Testis (tissue), 3 donors: Measurements from ENCODE around the gene ADGRG7. TPM values are rescaled to one million over a fixed set of nuclear protein-coding genes. Genes with fewer than 3 reads are reported as not detected.
"Not testable (repeated sequence)": the region's sequence is repeated elsewhere in the genome, so short reads cannot be mapped to it uniquely, and the experiment has no call there.

Experiments
- DNase-seq: peaks from one replicate; pipeline ENCODE4 v3.0.0-alpha.2; 2019
- H3K27ac ChIP-seq, 2 donors: fragments of 200-600 bp; sonication (generic); one replicate each; pipeline ENCODE4 v1.5.1; 2019
- H3K27me3 ChIP-seq: fragments of 200-600 bp; sonication (generic); one replicate; pipeline ENCODE4 v1.5.1; 2019
- H3K36me3 ChIP-seq: fragments of 200-600 bp; sonication (generic); one replicate; pipeline ENCODE4 v1.5.1; 2017; ENCODE audit warnings: low read depth; ENCODE audit errors: missing control alignments
- H3K4me1 ChIP-seq: fragments of 200-600 bp; sonication (generic); one replicate; pipeline ENCODE4 v1.5.1; 2019
- H3K4me3 ChIP-seq, 2 donors: fragments of 200-600 bp; sonication (generic); one replicate each; pipeline ENCODE4 v1.5.1; 2017 to 2019
- H3K9me3 ChIP-seq: fragments of 200-600 bp; sonication (generic); one replicate; pipeline ENCODE4 v1.5.1; 2017
- POLR2A ChIP-seq: fragments of 450-650 bp; IDR thresholded peaks from one replicate; pipeline ENCODE4 v1.6.1; 2017; ENCODE audit warnings: antibody characterized with exemption, mild to moderate bottlenecking, moderate library complexity
- WGBS, 2 donors: methylation state at CpG; one replicate each; pipeline ENCODE4 v1.1.5; 2018; 5-methylcytosine and 5-hydroxymethylcytosine counted together
- intact Hi-C: fragments of 100-400 bp; cut with DNase I; formaldehyde crosslinking; loops from one replicate; pipeline ENCODE4 v1.15.1; 2023; ENCODE audit warnings: low total_unique reads
- polyA plus RNA-seq: library from polyadenylated mRNA; stranded (reverse); fragments of 350-450 nt; fragmentation: Illumina TruSeq; extraction: RNeasy Lipid Tissue Mini Kit (QIAGEN cat#74804); gene quantifications from one replicate; pipeline ENCODE4 v1.2.3, GENCODE V29; 2014; ENCODE audit warnings: low read depth, low replicate concordance; ENCODE audit not compliant: insufficient read depth
- total RNA-seq, 2 donors: library from RNA; depleted of rRNA; stranded (reverse); fragments of >200 nt; gene quantifications; one replicate each; pipeline ENCODE4 v1.2.3, GENCODE V29; 2016
- TF ChIP-seq, protein P1 (sequence below), 3 experiments: fragments of 450-650 bp in 2 of 3; fragments of 200-600 bp in 1 of 3; sonication (generic) in 1 of 3; IDR thresholded peaks; one replicate each; pipeline ENCODE4 v1.5.1; 2016 to 2019; ENCODE audit warnings: antibody characterized with exemption in 3 of 3, mild to moderate bottlenecking in 2 of 3, moderate library complexity in 1 of 3

The ADGRG7 gene
- total and polyA plus RNA-seq, 3 donors from 2014 or later, result 0.16 to 0.43 TPM; not detected in 1

- no peaks in the 10 kb centered on the region for H3K9me3 ChIP-seq
- no peak for TF ChIP-seq POLR2A
- TF ChIP-seq, protein P1, sequence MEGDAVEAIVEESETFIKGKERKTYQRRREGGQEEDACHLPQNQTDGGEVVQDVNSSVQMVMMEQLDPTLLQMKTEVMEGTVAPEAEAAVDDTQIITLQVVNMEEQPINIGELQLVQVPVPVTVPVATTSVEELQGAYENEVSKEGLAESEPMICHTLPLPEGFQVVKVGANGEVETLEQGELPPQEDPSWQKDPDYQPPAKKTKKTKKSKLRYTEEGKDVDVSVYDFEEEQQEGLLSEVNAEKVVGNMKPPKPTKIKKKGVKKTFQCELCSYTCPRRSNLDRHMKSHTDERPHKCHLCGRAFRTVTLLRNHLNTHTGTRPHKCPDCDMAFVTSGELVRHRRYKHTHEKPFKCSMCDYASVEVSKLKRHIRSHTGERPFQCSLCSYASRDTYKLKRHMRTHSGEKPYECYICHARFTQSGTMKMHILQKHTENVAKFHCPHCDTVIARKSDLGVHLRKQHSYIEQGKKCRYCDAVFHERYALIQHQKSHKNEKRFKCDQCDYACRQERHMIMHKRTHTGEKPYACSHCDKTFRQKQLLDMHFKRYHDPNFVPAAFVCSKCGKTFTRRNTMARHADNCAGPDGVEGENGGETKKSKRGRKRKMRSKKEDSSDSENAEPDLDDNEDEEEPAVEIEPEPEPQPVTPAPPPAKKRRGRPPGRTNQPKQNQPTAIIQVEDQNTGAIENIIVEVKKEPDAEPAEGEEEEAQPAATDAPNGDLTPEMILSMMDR (IDR thresholded peaks at IDR 0.05), result no peak
- H3K27me3 ChIP-seq, result no peaks in the 10 kb centered on the region
- H3K4me1 ChIP-seq, result no peaks in the 10 kb centered on the region
- H3K4me3 ChIP-seq, result no peak overlapping the region
- H3K27ac ChIP-seq, result no peak overlapping the region
- H3K36me3 ChIP-seq, result no peaks in the 10 kb centered on the region
- 60 to 66% methylated on average over 1 of the region's 1 CpG for WGBS, 2 donors
- intact Hi-C loops, result no loop called here
- no peak for DNase-seq
These were observed 31.9 kb upstream of the ADGRG7 start for GRCh38 chr3:100577382-100578008.

DNA sequence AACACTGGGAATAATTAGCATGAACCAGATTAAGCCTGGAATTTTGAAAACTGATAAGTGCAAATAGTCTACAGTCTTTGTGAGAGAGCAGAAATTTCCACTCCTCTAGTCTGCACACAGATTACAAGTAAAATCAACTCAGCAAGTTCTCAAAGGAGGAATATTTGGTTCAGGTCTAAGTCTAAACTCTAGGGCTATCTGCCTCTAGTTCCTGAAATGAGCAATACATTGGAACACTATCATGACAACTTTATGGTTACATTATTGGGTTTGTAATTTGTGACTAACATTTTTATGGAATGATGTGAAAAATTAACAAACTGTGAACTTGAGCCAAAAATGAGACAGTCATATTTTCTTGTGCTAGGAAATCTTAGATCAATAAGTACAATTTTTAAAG lies 30.8 kb upstream of the ADGRG7 start:
- DNase-seq, result no peak
- no peak overlapping the region for H3K27ac ChIP-seq
- H3K4me1 ChIP-seq, result no peaks in the 10 kb centered on the region
- H3K4me3 ChIP-seq, result no peak overlapping the region
- intact Hi-C loops, result no loop called here
- no peaks in the 10 kb centered on the region for H3K27me3 ChIP-seq
- no peaks in the 10 kb centered on the region for H3K9me3 ChIP-seq
- TF ChIP-seq, protein P1 (IDR thresholded peaks at IDR 0.05), result no peak
- TF ChIP-seq POLR2A, result no peak
- no peaks in the 10 kb centered on the region for H3K36me3 ChIP-seq

DNA sequence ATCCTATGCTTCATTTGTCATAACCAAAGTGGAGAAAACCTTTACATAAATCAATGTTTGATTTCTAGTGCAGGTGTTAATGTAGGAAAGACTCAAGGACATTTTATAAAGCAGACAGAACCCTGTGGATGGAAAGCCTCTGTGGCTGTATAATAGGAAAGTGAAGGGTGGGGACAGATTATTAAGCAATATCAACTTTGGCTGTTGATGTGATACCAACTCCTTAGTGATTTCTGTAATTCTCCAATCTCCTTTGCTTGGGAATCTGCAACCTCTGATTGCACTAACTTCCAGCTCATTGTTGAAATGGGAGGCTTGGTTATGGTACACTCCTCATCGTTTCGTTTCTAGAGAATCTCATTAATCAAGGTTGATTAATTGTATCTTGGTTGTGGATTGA lies 29.3 kb upstream of the ADGRG7 start:
- Histone ChIP-seq H3K4me1 (no peaks in the 10 kb centered on the region), H3K4me3 (no peak overlapping the region), H3K27ac (no peak overlapping the region), H3K36me3 (no peaks in the 10 kb centered on the region), H3K27me3 (no peaks in the 10 kb centered on the region), H3K9me3 (no peaks in the 10 kb centered on the region)
- TF ChIP-seq, protein P1 (IDR thresholded peaks at IDR 0.05), result no peak
- no peak for TF ChIP-seq POLR2A
- intact Hi-C loops, result no loop called here
- WGBS, 2 donors, result 44 to 57% methylated on average over 2 of the region's 2 CpGs
- DNase-seq, result no peak

GRCh38 chr3:100581650-100582049 lies 27.8 kb upstream of the ADGRG7 start:
- Histone ChIP-seq H3K4me3 (no peak overlapping the region), H3K27me3 (no peaks in the 10 kb centered on the region), H3K36me3 (no peaks in the 10 kb centered on the region), H3K27ac (no peak overlapping the region), H3K9me3 (no peaks in the 10 kb centered on the region), H3K4me1 (no peaks in the 10 kb centered on the region)
- TF ChIP-seq, protein P1 (IDR thresholded peaks at IDR 0.05), result no peak
- no peak for TF ChIP-seq POLR2A
- intact Hi-C loops, result no loop called here
- DNase-seq, result no peak
- WGBS, 2 donors, result 79 to 86% methylated on average over 1 of the region's 1 CpG

GRCh38 chr3:100582157-100582556 lies 27.2 kb upstream of the ADGRG7 start:
- H3K4me3 ChIP-seq, DNase-seq, intact Hi-C loops, H3K9me3 ChIP-seq, H3K27ac ChIP-seq, H3K36me3 ChIP-seq, H3K4me1 ChIP-seq, H3K27me3 ChIP-seq: not testable (repeated sequence)
- WGBS, 2 donors, result 93 to 95% methylated on average over 10 of the region's 10 CpGs
